OCI-LY7 (cell line): ENCODE data around the gene PFAS. TPM values are rescaled to one million over a fixed set of nuclear protein-coding genes. Genes with fewer than 3 reads are reported as not detected.
A peak's percentile ranks its signal among the peaks of the same experiment; 100 is the strongest.

ENCODE experiments used
- BruUV-seq: library from RNA; stranded (reverse); fragments of 400-500 nt; replicated peaks from 2 replicates; lab custom pipeline; 2021; lab: Mats Ljungman, UMichigan
- CTCF ChIA-PET: fragments of 300-600 bp; sonication (Branson Sonifier 250); formaldehyde crosslinking; loops from one replicate; lab custom pipeline; 2022; ENCODE audit warnings: antibody characterized with exemption; ENCODE audit not compliant: unreplicated experiment; lab: Charles Lee
- POLR2A ChIA-PET: fragments of 300-600 bp; sonication (Branson Sonifier 250); formaldehyde crosslinking; loops from one replicate; lab custom pipeline; 2022; ENCODE audit warnings: antibody characterized with exemption; lab: Charles Lee
- DNase-seq: peaks from one replicate; pipeline ENCODE4 v3.0.0-alpha.2; 2015; ENCODE audit warnings: low spot score
- H2AFZ ChIP-seq: fragments of 200-600 bp; sonication (generic), shearing (Covaris generic); 2 replicates; pipeline ENCODE4 v1.6.1; 2014; ENCODE audit warnings: mild to moderate bottlenecking, antibody characterized with exemption, low read length, moderate library complexity
- H3K27ac ChIP-seq: fragments of 200-600 bp; sonication (generic); 2 replicates; pipeline ENCODE4 v1.5.1; 2014; ENCODE audit warnings: mixed run types, low read depth, mild to moderate bottlenecking, moderate library complexity, low read length, inconsistent platforms; ENCODE audit not compliant: poor library complexity, severe bottlenecking
- H3K36me3 ChIP-seq: fragments of 200-600 bp; sonication (generic); 2 replicates; pipeline ENCODE4 v1.6.1; 2014; ENCODE audit warnings: mild to moderate bottlenecking, antibody characterized with exemption, low read length, moderate library complexity, mixed read lengths; ENCODE audit not compliant: insufficient read depth
- H3K4me1 ChIP-seq: fragments of 200-600 bp; sonication (generic); 2 replicates; pipeline ENCODE4 v1.5.1; 2014; ENCODE audit warnings: mild to moderate bottlenecking, low read length; ENCODE audit not compliant: insufficient read depth, poor library complexity, severe bottlenecking
- H3K4me2 ChIP-seq: fragments of 200-600 bp; sonication (generic); 2 replicates; pipeline ENCODE4 v1.6.1; 2014; ENCODE audit warnings: mild to moderate bottlenecking, low read length
- H3K4me3 ChIP-seq: fragments of 200-600 bp; sonication (generic); 2 replicates; pipeline ENCODE4 v1.5.1; 2014; ENCODE audit warnings: mild to moderate bottlenecking, low read depth, low read length; ENCODE audit not compliant: poor library complexity, severe bottlenecking
- H3K79me2 ChIP-seq: fragments of 200-600 bp; sonication (generic); 2 replicates; pipeline ENCODE4 v1.6.1; 2016; ENCODE audit warnings: low read depth, mild to moderate bottlenecking, low read length, moderate library complexity, mixed read lengths; ENCODE audit not compliant: insufficient read depth
- H3K9me2 ChIP-seq: fragments of 200-600 bp; sonication (generic); 2 replicates; pipeline ENCODE4 v1.6.1; 2016; ENCODE audit warnings: mild to moderate bottlenecking, low read length, mixed read lengths; ENCODE audit not compliant: insufficient read depth
- H3K9me3 ChIP-seq: fragments of 200-600 bp; sonication (generic); 2 replicates; pipeline ENCODE4 v1.6.1; 2014; ENCODE audit warnings: mild to moderate bottlenecking, mixed run types, low read length, mixed read lengths
- H4K20me1 ChIP-seq: fragments of 200-600 bp; sonication (generic); 2 replicates; pipeline ENCODE4 v1.6.1; 2014; ENCODE audit warnings: mild to moderate bottlenecking, antibody characterized with exemption, low read length, moderate library complexity, mixed read lengths; ENCODE audit not compliant: insufficient read depth
- CTCF ChIP-seq: fragments of 200-600 bp; sonication (generic); conservative IDR thresholded peaks from 2 replicates; pipeline ENCODE4 v1.5.1; 2014; ENCODE audit warnings: mild to moderate bottlenecking, antibody characterized with exemption, low read length, moderate library complexity, mixed read lengths
- EZH2phosphoT487 ChIP-seq: fragments of 200-600 bp; sonication (generic); IDR thresholded peaks from 2 replicates; pipeline ENCODE4 v1.6.1; 2018; ENCODE audit warnings: low read depth, borderline replicate concordance, mild to moderate bottlenecking, mixed run types, antibody characterized with exemption, low read length, moderate library complexity, mixed read lengths
- intact Hi-C: fragments of 100-400 bp; cut with micrococcal nuclease; formaldehyde crosslinking; loops from one replicate; pipeline ENCODE4 v1.10.0; 2022; ENCODE audit not compliant: unreplicated experiment
- total RNA-seq, 2 experiments: library from RNA; depleted of rRNA in 1 of 2; stranded (reverse); fragments of >200 nt in 1 of 2; shearing (Covaris generic) in 1 of 2; gene quantifications; 2 replicates each; pipeline ENCODE4 v1.2.3, GENCODE V29; 2014 to 2022

The PFAS gene
- total RNA-seq, 2 experiments from 2014 or later = 114 to 180 TPM

GRCh38 chr17:8222380-8222629, 26.8 kb upstream of the PFAS start:
- no peaks in the 10 kb centered on the region for H4K20me1 ChIP-seq
- no peaks in the 10 kb centered on the region for H3K79me2 ChIP-seq
- H3K9me2 ChIP-seq = no peaks in the 10 kb centered on the region
- ChIA-PET CTCF (interaction anchor here (0.8 to 2.6 kb wide), 4 partner anchors 12 to 100 kb away, joined by 3 to 15 read pairs (median 6); partner anchors contain the start of genes AURKB and CTC1), POLR2A (interaction anchor here (0.8 to 4.3 kb wide), 9 partner anchors 12 to 79 kb away, joined by 3 to 49 read pairs (median 6); partner anchors contain the start of genes AURKB, BORCS6, CTC1 and RANGRF)
- BruUV-seq = no TSS peak
- H2AFZ ChIP-seq = peak overlapping the region; percentile 47; the same call in 1 of the 2 replicates
- DNase-seq = peak; percentile 79
- H3K9me3 ChIP-seq = no peaks in the 10 kb centered on the region
- H3K4me1 ChIP-seq = peaks cover 21% of the 10 kb centered on the region
- peak overlapping the region; percentile 94 for H3K4me2 ChIP-seq
- H3K27ac ChIP-seq = peak overlapping the region; percentile 88
- peak overlapping the region; percentile 80 for H3K4me3 ChIP-seq
- no peak for TF ChIP-seq EZH2phosphoT487
- no peak for TF ChIP-seq CTCF
- intact Hi-C loops = loop anchor here (1.0 kb wide), 5 partner anchors 12 to 83 kb away; partner anchors contain the start of gene AURKB
- H3K36me3 ChIP-seq = peaks cover 21% of the 10 kb centered on the region

GRCh38 chr17:8222630-8223355, 26.3 kb upstream of the PFAS start:
- TF ChIP-seq EZH2phosphoT487 (no peak), CTCF (no peak)
- peak; percentile 89 for DNase-seq
- peak overlapping the region; percentile 47; the same call in 1 of the 2 replicates for H2AFZ ChIP-seq
- H3K4me2 ChIP-seq = peak overlapping the region; percentile 94
- no peaks in the 10 kb centered on the region for H3K79me2 ChIP-seq
- peaks cover 26% of the 10 kb centered on the region for H3K36me3 ChIP-seq
- H3K4me1 ChIP-seq = peaks cover 21% of the 10 kb centered on the region
- no peaks in the 10 kb centered on the region for H3K9me3 ChIP-seq
- no peaks in the 10 kb centered on the region for H4K20me1 ChIP-seq
- CTCF ChIA-PET = interaction anchor here (0.8 to 2.6 kb wide), 2 partner anchors 24 to 101 kb away, joined by 3 to 15 read pairs; partner anchors contain the start of gene CTC1
- BruUV-seq = TSS peak; percentile 71
- peak overlapping the region; percentile 88 for H3K27ac ChIP-seq
- intact Hi-C loops = loop anchor here (1.0 kb wide), 5 partner anchors 12 to 83 kb away; partner anchors contain the start of gene AURKB
- H3K4me3 ChIP-seq = peak overlapping the region; percentile 80
- H3K9me2 ChIP-seq = no peaks in the 10 kb centered on the region
- POLR2A ChIA-PET = interaction anchor here (1.0 to 4.3 kb wide), 7 partner anchors 12 to 78 kb away, joined by 3 to 49 read pairs (median 16); partner anchors contain the start of genes AURKB, CTC1 and SLC25A35
